HL-60 (cell line): ENCODE data around the gene JUN.

Experiments
- POLR2AphosphoS5 ChIP-seq: IDR thresholded peaks from 2 replicates; pipeline ENCODE4 v1.6.1; 2012; ENCODE audit warnings: low read depth
- TF ChIP-seq, protein P1 (sequence below): IDR thresholded peaks from one replicate; pipeline ENCODE4 v1.5.1; 2011; ENCODE audit warnings: low read length, control low read depth, inconsistent platforms; ENCODE audit not compliant: insufficient read depth
- TF ChIP-seq, protein P2 (sequence below): IDR thresholded peaks from 2 replicates; pipeline ENCODE4 v1.6.1; 2012; ENCODE audit warnings: low read depth; ENCODE audit not compliant: insufficient replicate concordance

DNA sequence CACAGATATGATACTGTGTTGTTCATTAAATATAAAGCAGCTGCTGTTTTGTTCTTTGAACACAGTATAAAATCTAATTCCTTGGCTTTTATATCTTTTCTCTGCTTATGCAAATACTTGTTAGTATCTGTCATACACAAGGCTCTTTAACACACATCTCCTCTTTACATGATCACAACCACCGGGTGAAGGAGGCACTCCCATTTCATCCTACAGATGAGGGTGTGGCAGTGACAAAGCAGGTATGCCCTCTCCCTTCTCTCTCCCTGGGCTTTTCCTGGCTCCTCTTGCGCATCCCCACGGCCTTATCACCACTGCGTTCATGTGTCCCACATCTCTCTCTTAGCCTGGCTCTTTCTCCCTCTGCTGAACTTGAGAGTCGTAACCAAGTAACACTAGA, 38.2 kb downstream of the JUN start:
- TF ChIP-seq, protein P1, sequence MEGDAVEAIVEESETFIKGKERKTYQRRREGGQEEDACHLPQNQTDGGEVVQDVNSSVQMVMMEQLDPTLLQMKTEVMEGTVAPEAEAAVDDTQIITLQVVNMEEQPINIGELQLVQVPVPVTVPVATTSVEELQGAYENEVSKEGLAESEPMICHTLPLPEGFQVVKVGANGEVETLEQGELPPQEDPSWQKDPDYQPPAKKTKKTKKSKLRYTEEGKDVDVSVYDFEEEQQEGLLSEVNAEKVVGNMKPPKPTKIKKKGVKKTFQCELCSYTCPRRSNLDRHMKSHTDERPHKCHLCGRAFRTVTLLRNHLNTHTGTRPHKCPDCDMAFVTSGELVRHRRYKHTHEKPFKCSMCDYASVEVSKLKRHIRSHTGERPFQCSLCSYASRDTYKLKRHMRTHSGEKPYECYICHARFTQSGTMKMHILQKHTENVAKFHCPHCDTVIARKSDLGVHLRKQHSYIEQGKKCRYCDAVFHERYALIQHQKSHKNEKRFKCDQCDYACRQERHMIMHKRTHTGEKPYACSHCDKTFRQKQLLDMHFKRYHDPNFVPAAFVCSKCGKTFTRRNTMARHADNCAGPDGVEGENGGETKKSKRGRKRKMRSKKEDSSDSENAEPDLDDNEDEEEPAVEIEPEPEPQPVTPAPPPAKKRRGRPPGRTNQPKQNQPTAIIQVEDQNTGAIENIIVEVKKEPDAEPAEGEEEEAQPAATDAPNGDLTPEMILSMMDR = no peak
- TF ChIP-seq POLR2AphosphoS5 = no peak
- TF ChIP-seq, protein P2, sequence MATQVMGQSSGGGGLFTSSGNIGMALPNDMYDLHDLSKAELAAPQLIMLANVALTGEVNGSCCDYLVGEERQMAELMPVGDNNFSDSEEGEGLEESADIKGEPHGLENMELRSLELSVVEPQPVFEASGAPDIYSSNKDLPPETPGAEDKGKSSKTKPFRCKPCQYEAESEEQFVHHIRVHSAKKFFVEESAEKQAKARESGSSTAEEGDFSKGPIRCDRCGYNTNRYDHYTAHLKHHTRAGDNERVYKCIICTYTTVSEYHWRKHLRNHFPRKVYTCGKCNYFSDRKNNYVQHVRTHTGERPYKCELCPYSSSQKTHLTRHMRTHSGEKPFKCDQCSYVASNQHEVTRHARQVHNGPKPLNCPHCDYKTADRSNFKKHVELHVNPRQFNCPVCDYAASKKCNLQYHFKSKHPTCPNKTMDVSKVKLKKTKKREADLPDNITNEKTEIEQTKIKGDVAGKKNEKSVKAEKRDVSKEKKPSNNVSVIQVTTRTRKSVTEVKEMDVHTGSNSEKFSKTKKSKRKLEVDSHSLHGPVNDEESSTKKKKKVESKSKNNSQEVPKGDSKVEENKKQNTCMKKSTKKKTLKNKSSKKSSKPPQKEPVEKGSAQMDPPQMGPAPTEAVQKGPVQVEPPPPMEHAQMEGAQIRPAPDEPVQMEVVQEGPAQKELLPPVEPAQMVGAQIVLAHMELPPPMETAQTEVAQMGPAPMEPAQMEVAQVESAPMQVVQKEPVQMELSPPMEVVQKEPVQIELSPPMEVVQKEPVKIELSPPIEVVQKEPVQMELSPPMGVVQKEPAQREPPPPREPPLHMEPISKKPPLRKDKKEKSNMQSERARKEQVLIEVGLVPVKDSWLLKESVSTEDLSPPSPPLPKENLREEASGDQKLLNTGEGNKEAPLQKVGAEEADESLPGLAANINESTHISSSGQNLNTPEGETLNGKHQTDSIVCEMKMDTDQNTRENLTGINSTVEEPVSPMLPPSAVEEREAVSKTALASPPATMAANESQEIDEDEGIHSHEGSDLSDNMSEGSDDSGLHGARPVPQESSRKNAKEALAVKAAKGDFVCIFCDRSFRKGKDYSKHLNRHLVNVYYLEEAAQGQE = no peak
